A673 (cell line): ENCODE data around the gene CFAP43.

ENCODE experiments used
- EZH2 ChIP-seq: fragments of 200-600 bp; sonication (generic); IDR thresholded peaks from 2 replicates; pipeline ENCODE4 v1.6.1; 2017; ENCODE audit warnings: borderline replicate concordance, low read depth, mild to moderate bottlenecking, mixed read lengths, antibody characterized with exemption, low read length; ENCODE audit not compliant: poor library complexity, severe bottlenecking
- TF ChIP-seq, protein P1 (sequence below): fragments of 300-800, 200-600 bp; sonication (generic); conservative IDR thresholded peaks from 2 replicates; pipeline ENCODE4 v1.5.1; 2017; ENCODE audit warnings: low read depth, mild to moderate bottlenecking, antibody characterized with exemption, low read length, moderate library complexity, mixed read lengths

DNA sequence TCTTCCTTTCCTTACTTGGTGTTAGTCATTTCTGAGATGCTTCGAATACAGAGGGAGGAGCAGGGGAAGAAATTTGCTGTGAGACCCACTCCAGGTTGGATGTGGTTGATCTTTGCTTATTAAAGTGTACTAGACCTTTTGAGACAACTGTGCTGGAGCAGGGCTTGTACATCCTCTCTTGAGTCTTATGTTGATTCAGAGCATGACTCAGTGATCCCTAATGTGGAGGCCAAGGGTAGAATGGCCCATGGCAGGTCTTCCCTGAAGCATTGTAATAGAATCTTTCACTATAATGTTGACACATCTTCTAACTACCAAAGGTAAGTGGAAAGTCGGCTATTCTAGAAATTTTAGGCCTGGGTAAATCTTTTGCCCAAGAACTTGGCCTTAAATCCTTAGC, 127.2 kb downstream of the CFAP43 start:
- TF ChIP-seq, protein P1, sequence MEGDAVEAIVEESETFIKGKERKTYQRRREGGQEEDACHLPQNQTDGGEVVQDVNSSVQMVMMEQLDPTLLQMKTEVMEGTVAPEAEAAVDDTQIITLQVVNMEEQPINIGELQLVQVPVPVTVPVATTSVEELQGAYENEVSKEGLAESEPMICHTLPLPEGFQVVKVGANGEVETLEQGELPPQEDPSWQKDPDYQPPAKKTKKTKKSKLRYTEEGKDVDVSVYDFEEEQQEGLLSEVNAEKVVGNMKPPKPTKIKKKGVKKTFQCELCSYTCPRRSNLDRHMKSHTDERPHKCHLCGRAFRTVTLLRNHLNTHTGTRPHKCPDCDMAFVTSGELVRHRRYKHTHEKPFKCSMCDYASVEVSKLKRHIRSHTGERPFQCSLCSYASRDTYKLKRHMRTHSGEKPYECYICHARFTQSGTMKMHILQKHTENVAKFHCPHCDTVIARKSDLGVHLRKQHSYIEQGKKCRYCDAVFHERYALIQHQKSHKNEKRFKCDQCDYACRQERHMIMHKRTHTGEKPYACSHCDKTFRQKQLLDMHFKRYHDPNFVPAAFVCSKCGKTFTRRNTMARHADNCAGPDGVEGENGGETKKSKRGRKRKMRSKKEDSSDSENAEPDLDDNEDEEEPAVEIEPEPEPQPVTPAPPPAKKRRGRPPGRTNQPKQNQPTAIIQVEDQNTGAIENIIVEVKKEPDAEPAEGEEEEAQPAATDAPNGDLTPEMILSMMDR: no peak
- no peak for TF ChIP-seq EZH2
